OCI-LY1 (cell line): ENCODE measurements around the gene ARL16.

Source experiments
- EZH2 ChIP-seq: fragments of 200-600 bp; sonication (generic), shearing (Covaris generic); IDR thresholded peaks from 2 replicates; pipeline ENCODE4 v1.8.0; 2017; ENCODE audit warnings: borderline replicate concordance, mixed run types, mild to moderate bottlenecking, antibody characterized with exemption, low read length, moderate library complexity, mixed read lengths
- TF ChIP-seq, protein P1 (sequence below): fragments of 200-600 bp; sonication (generic), shearing (Covaris generic); IDR thresholded peaks from 2 replicates; pipeline ENCODE4 v1.5.1; 2017; ENCODE audit warnings: mild to moderate bottlenecking, antibody characterized with exemption, low read length, moderate library complexity, mixed read lengths

DNA sequence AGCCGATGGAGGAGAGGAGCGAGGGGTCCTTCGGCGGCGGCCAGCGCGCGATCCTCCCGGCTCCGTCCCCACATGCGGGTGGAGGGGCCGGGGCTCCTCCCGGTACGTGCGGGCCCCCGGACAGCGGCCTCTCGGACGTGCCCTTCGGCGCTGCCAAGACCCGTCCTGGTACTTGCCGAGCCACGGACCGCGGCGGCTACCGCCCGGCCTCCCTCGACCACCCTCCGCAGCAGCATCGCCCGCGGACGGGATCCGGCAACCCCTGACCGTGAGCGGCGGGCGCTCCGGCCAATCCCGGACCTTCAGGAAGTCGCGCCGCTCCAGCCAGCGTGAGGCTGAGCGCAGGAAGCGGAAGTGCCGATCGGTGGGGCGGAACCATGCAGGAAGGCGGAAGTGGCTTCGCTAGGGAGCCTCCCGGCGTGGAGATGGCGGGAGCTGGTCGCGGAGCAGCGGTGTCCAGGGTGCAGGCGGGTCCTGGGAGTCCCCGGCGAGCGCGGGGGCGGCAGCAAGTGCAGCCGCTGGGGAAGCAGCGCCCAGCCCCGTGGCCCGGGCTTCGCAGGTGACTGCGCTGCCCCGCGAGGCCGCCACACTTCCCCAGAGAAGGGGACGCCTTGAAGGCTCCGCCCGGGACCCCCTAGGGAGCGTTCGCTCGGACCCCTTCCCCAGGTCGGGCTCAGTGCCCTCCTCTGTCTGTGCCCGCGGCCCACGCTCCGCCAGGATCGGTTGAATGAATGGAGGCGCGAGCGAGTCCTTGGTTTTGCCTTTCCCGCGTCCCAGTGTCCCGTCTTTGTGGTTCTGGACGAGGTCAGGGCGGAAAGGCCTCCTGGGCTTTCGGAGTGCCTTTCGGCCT, 17.0 kb downstream of the ARL16 start, which contains the start of the genes CCDC137 and OXLD1:
- TF ChIP-seq, protein P1, sequence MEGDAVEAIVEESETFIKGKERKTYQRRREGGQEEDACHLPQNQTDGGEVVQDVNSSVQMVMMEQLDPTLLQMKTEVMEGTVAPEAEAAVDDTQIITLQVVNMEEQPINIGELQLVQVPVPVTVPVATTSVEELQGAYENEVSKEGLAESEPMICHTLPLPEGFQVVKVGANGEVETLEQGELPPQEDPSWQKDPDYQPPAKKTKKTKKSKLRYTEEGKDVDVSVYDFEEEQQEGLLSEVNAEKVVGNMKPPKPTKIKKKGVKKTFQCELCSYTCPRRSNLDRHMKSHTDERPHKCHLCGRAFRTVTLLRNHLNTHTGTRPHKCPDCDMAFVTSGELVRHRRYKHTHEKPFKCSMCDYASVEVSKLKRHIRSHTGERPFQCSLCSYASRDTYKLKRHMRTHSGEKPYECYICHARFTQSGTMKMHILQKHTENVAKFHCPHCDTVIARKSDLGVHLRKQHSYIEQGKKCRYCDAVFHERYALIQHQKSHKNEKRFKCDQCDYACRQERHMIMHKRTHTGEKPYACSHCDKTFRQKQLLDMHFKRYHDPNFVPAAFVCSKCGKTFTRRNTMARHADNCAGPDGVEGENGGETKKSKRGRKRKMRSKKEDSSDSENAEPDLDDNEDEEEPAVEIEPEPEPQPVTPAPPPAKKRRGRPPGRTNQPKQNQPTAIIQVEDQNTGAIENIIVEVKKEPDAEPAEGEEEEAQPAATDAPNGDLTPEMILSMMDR = no peak
- no peak for TF ChIP-seq EZH2
